AG09309 (cell line): ENCODE data around the gene RIMKLA.

Source experiments
- DNase-seq: peaks from one replicate; pipeline ENCODE4 v3.0.0-alpha.2; 2010; ENCODE audit warnings: low read depth
- H3K4me3 ChIP-seq: 2 replicates; pipeline ENCODE4 v1.5.1; 2011; ENCODE audit warnings: mild to moderate bottlenecking, low read depth, low read length, moderate library complexity; ENCODE audit not compliant: control insufficient read depth
- TF ChIP-seq, protein P1 (sequence below): IDR thresholded peaks from 2 replicates; pipeline ENCODE4 v1.5.1; 2011; ENCODE audit warnings: mild to moderate bottlenecking, low read depth, low read length, inconsistent platforms; ENCODE audit not compliant: insufficient read depth, control insufficient read depth; ENCODE audit errors: missing control alignments

Gene RIMKLA

DNA sequence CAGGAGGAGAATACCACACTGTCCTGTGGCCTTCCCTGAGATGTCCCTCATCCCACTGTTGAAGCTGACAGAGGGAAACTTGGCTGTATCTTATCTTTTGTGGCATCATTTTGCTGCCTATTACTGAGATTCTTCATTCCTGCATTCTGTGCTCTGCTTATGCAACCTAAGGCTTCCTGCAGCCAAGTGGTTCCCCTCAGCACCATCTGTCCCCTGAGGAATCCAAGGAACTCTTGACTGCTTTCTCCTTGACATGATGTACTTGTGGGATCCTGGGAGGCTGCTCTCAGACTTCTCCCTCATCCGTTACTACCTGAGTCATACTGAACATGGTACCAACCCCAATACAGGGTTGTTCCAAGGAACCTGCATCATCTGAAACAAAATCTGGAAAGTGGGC lies 21.1 kb upstream of the RIMKLA start:
- TF ChIP-seq, protein P1, sequence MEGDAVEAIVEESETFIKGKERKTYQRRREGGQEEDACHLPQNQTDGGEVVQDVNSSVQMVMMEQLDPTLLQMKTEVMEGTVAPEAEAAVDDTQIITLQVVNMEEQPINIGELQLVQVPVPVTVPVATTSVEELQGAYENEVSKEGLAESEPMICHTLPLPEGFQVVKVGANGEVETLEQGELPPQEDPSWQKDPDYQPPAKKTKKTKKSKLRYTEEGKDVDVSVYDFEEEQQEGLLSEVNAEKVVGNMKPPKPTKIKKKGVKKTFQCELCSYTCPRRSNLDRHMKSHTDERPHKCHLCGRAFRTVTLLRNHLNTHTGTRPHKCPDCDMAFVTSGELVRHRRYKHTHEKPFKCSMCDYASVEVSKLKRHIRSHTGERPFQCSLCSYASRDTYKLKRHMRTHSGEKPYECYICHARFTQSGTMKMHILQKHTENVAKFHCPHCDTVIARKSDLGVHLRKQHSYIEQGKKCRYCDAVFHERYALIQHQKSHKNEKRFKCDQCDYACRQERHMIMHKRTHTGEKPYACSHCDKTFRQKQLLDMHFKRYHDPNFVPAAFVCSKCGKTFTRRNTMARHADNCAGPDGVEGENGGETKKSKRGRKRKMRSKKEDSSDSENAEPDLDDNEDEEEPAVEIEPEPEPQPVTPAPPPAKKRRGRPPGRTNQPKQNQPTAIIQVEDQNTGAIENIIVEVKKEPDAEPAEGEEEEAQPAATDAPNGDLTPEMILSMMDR = no peak
- H3K4me3 ChIP-seq = no peak overlapping the region
- no peak for DNase-seq

DNA sequence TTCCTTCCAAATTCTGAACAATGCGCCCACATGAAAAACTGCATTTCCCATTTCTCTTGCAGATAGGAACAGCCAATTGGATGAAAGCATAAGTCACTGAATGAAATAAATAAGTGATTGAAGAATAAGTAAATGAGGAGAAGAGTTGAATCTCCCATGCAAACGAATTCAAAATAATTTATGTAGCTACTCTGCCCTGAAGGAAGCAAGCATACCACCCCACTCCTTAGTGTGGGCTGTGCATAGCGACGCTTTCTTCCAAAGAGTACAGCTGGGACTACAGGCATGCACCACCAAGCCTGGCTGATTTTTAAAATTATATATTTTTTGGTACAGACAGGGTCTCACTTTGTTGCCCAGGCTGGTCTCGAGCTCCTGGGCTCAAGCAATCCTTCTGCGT lies 16.5 kb upstream of the RIMKLA start:
- TF ChIP-seq, protein P1 = no peak
- no peak overlapping the region for H3K4me3 ChIP-seq
- DNase-seq = no peak

DNA sequence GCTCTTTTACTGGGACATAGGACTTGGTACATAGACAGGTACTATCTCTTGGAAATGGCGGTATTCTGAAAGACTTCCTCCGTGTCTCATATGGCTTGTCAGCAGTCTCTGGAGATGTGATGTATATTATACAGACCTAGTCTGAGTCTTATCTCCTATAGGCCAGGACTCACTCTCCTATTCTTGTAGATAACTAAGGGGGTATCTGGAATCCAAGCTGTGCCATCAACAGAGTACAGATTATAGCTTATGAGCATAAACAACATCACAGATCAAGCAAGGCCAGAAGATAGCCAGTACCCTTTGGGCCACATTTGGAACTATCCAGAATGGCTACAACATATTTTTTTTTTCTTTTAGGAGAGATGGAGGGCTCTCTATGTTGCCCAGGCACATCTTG lies 16.1 kb upstream of the RIMKLA start:
- H3K4me3 ChIP-seq = no peak overlapping the region
- TF ChIP-seq, protein P1 = no peak
- DNase-seq = no peak

- no peak overlapping the region for H3K4me3 ChIP-seq
- DNase-seq = no peak
- TF ChIP-seq, protein P1 = no peak
Observed at GRCh38 chr1:42365118-42365517, 15.5 kb upstream of the RIMKLA start.

DNA sequence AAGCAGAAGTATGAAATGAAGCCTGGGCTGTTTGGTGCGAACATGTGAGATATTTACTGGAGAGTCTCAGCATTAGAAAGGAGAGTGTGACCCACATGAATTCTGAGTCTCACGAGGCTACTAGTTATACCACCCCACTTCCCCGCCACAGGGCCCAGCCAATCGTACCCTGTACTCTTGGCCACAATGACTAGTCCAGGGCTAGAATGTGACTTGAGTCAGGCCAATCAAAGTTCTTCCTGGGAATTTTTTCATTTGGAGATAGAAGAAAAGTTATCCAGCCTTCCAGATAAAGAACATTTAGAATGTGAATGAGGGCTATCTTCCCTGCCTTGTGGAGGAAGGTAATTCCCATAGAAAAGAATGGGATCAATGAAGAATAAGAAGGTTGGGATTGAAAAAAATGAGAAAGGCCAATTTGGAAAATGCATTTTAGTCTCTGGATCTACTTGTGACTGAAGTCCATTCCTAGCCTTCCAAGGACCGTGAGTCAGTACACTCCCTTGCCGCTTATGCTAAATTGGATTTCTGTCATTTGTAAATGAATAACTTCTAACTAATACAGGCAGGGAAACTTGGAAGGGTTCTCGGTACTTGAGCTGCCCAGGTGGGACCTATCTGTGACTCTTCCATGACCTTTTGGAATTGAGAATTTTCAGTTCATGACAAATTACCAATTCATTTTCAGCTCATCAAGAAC lies 12.3 kb upstream of the RIMKLA start:
- TF ChIP-seq, protein P1 = no peak

GRCh38 chr1:42369471-42369870 lies 11.1 kb upstream of the RIMKLA start:
- TF ChIP-seq, protein P1 = no peak
- DNase-seq = no peak

More for the DNA sequence above, 12.3 kb upstream of the RIMKLA start:
- no peak overlapping the region for H3K4me3 ChIP-seq
- no peak for DNase-seq

More at GRCh38 chr1:42369471-42369870, 11.1 kb upstream of the RIMKLA start:
- no peak overlapping the region for H3K4me3 ChIP-seq
